ENCODE results near the gene TRAPPC6A.

Gene TRAPPC6A

GRCh38 chr19:45149129-45149528, 28.9 kb downstream of the TRAPPC6A start:
- no peak for ATAC-seq
- no peak for DNase-seq (ENCODE audit: low spot score in 2 of 2)
- Mint-ChIP-seq H3K36me3 (peaks cover under 1% of the 10 kb centered on the region), H3K4me3 (no peak overlapping the region), H3K9me3 (no peaks in the 10 kb centered on the region), H3K4me1 (peaks cover 26% of the 10 kb centered on the region), H3K27ac (no peak overlapping the region)

- Mint-ChIP-seq H3K36me3 (peaks cover 12% of the 10 kb centered on the region), H3K27ac (no peak overlapping the region), H3K4me1 (peaks cover 17% of the 10 kb centered on the region), H3K9me3 (no peaks in the 10 kb centered on the region), H3K4me3 (no peak overlapping the region)
- no peak for ATAC-seq
- DNase-seq (ENCODE audit: low spot score in 2 of 2): no peak
Observed at GRCh38 chr19:45147835-45148676, 30.0 kb downstream of the TRAPPC6A start.

GRCh38 chr19:45146741-45147205, 31.3 kb downstream of the TRAPPC6A start:
- no peak overlapping the region for H3K4me3 Mint-ChIP-seq
- peaks cover 21% of the 10 kb centered on the region for H3K36me3 Mint-ChIP-seq
- no peak for ATAC-seq
- no peak for DNase-seq (ENCODE audit: low spot score in 2 of 2)
- no peak overlapping the region for H3K27ac Mint-ChIP-seq
- H3K4me1 Mint-ChIP-seq: peaks cover 15% of the 10 kb centered on the region
- H3K9me3 Mint-ChIP-seq: no peaks in the 10 kb centered on the region

GRCh38 chr19:45146251-45146650, 31.8 kb downstream of the TRAPPC6A start:
- Mint-ChIP-seq H3K9me3 (no peaks in the 10 kb centered on the region), H3K4me3 (no peak overlapping the region), H3K36me3 (peaks cover 26% of the 10 kb centered on the region), H3K27ac (no peak overlapping the region), H3K4me1 (peaks cover 10% of the 10 kb centered on the region)
- ATAC-seq (no peak), DNase-seq (ENCODE audit: low spot score in 2 of 2) (no peak)

DNA sequence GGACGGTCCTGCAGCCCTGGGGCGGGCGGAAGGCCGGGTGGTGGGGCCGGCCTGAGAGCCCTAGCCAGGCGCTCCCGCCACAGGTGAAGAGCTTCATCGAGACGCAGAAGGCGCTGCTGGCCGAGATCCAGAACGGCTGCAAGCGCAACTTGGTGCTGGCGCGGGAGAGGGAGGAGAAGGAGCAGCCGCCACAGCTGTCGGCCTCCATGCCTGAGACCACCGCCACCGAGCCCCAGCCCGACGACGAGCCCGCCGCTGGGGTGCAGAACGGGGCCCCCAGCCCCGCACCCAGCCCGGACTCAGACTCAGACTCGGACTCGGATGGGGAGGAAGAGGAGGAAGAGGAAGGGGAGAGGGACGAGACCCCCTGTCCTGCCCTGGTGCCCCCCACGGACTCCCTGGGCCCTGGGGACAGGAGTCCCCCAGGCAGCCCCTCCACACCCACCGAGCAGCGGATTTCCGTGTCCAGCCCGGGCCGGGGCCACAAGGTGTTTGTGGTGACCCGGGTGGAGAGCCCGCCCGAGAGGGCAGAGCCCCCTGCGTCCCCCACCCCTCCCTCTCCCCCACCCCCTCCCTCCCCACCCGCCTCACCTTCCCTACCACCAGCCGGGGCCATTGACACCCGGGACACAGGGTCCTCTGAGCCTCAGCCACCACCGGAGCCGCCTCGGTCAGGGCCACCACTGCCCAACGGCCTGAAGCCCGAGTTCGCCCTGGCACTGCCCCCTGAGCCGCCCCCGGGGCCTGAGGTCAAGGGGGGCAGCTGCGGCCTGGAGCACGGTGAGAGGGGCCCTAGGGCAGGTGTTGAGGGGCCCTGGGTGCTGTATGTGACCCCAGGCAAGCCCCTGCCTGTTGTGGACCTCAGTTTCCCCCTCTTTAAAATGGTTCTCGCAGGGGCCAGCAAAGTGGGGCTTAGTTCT, 32.5 kb downstream of the TRAPPC6A start:
- no peak for ATAC-seq
- no peak for DNase-seq (ENCODE audit: low spot score in 2 of 2)
- peaks cover 8% of the 10 kb centered on the region for H3K4me1 Mint-ChIP-seq
- no peak overlapping the region for H3K27ac Mint-ChIP-seq
- H3K9me3 Mint-ChIP-seq: no peaks in the 10 kb centered on the region
- H3K4me3 Mint-ChIP-seq: no peak overlapping the region
- peaks cover 28% of the 10 kb centered on the region for H3K36me3 Mint-ChIP-seq

GRCh38 chr19:45144431-45145269, 33.4 kb downstream of the TRAPPC6A start:
- ATAC-seq: no peak
- Mint-ChIP-seq H3K27ac (no peak overlapping the region), H3K4me3 (no peak overlapping the region), H3K4me1 (peaks cover 8% of the 10 kb centered on the region), H3K36me3 (peaks cover 33% of the 10 kb centered on the region), H3K9me3 (no peaks in the 10 kb centered on the region)
- DNase-seq (ENCODE audit: low spot score in 2 of 2): no peak

GRCh38 chr19:45142726-45143110, 35.3 kb downstream of the TRAPPC6A start:
- Mint-ChIP-seq H3K27ac (peak overlapping the region; percentile 74), H3K36me3 (peaks cover 33% of the 10 kb centered on the region), H3K4me3 (no peak overlapping the region), H3K4me1 (peaks cover 14% of the 10 kb centered on the region), H3K9me3 (no peaks in the 10 kb centered on the region)
- DNase-seq (ENCODE audit: low spot score in 2 of 2) (no peak), ATAC-seq (no peak)

DNA sequence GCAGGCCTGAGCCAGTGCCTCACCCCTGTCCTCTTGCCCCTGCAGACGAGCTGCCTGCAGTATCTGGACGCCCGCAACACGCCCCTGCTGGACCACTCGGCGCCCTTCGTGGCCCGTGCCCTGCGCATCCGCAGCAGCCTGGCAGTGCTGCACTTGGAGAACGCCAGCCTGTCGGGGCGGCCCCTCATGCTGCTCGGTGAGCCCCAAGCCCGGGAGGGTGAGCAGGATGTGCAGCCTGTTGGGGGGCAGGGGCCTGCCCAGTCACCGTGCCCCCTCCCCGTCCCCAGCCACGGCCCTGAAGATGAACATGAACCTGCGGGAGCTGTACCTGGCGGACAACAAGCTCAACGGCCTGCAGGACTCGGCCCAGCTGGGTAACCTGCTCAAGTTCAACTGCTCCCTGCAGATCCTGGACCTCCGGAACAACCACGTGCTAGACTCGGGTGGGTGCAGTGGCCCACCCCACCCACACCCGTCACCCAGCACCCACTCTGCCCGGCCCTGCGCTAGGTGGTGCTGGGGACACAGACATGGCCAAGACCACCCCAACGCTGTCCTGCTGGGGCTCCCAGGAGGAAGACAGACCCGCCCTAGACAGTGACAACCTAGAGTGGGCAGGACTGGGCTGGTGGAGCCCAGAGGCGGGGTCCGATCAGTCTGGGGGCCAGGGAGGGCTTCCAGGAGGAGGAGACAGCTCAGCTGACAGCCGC, 35.9 kb downstream of the TRAPPC6A start:
- H3K36me3 Mint-ChIP-seq: peaks cover 33% of the 10 kb centered on the region
- no peak for ATAC-seq
- H3K4me1 Mint-ChIP-seq: peaks cover 18% of the 10 kb centered on the region
- H3K4me3 Mint-ChIP-seq: no peak overlapping the region
- peak overlapping the region; percentile 74 for H3K27ac Mint-ChIP-seq
- no peaks in the 10 kb centered on the region for H3K9me3 Mint-ChIP-seq
- DNase-seq (ENCODE audit: low spot score in 2 of 2): no peak

DNA sequence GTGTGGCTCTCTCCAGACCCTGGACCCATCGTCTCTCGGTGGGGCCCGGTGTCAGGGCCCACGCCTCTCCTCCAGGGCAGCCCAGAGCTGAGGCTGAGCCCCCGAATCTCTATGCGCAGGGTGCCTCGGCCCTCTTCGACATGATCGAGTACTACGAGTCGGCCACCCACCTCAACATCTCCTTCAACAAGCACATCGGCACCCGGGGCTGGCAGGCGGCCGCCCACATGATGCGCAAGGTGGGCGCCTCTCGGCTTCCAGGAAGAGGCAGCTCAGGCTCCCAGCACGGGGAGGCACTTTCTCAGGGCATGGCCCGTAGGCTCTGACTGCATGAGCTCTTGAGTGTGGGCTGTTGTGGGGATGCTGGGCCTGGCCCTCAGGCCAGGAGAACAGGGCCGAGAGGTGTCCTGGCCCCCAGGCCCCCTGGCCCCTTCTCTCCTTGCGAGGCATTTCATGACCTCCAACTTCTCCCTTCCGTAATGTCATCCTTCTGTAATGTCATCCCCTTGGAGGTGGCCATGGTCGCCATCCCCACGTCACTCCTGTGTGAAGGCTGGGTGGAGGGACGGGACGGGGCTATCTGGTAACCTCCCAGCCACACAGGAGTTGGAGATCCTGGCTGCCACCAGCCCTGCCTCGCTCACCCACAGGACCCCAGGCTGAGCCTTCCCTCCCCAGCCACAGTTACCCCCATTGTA, 36.7 kb downstream of the TRAPPC6A start:
- peaks cover 33% of the 10 kb centered on the region for H3K36me3 Mint-ChIP-seq
- ATAC-seq (no peak), DNase-seq (ENCODE audit: low spot score in 2 of 2) (no peak)
- no peaks in the 10 kb centered on the region for H3K9me3 Mint-ChIP-seq
- H3K27ac Mint-ChIP-seq: no peak overlapping the region
- peaks cover 23% of the 10 kb centered on the region for H3K4me1 Mint-ChIP-seq
- H3K4me3 Mint-ChIP-seq: no peak overlapping the region

DNA sequence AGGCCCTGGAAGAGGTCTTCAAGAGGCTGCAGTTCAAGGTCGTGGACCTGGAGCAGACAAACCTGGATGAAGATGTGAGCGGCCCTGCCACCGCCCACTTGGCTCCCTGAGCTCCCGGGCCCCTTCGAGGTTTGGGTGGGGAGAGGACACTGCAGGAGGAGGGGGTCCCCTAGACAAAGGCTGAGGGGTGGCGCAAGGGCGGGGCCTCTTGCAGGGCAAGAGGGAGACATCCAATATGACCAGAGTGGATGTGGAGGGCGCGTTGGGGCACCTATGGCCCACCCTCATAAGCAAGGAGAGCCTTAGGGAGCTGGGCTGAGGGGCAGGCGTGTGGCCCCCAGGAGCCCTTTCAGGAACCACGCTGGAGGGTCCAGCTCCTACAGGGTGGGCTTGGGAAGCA, 37.5 kb downstream of the TRAPPC6A start:
- Mint-ChIP-seq H3K36me3 (peaks cover 33% of the 10 kb centered on the region), H3K9me3 (no peaks in the 10 kb centered on the region), H3K27ac (no peak overlapping the region), H3K4me1 (peaks cover 23% of the 10 kb centered on the region), H3K4me3 (no peak overlapping the region)
- DNase-seq (ENCODE audit: low spot score in 2 of 2) (no peak), ATAC-seq (no peak)

GRCh38 chr19:45140144-45140503, 37.9 kb downstream of the TRAPPC6A start:
- DNase-seq (ENCODE audit: low spot score in 2 of 2): no peak
- H3K36me3 Mint-ChIP-seq: peaks cover 33% of the 10 kb centered on the region
- no peak overlapping the region for H3K27ac Mint-ChIP-seq
- H3K4me1 Mint-ChIP-seq: peaks cover 23% of the 10 kb centered on the region
- H3K4me3 Mint-ChIP-seq: no peak overlapping the region
- no peaks in the 10 kb centered on the region for H3K9me3 Mint-ChIP-seq
- no peak for ATAC-seq

DNA sequence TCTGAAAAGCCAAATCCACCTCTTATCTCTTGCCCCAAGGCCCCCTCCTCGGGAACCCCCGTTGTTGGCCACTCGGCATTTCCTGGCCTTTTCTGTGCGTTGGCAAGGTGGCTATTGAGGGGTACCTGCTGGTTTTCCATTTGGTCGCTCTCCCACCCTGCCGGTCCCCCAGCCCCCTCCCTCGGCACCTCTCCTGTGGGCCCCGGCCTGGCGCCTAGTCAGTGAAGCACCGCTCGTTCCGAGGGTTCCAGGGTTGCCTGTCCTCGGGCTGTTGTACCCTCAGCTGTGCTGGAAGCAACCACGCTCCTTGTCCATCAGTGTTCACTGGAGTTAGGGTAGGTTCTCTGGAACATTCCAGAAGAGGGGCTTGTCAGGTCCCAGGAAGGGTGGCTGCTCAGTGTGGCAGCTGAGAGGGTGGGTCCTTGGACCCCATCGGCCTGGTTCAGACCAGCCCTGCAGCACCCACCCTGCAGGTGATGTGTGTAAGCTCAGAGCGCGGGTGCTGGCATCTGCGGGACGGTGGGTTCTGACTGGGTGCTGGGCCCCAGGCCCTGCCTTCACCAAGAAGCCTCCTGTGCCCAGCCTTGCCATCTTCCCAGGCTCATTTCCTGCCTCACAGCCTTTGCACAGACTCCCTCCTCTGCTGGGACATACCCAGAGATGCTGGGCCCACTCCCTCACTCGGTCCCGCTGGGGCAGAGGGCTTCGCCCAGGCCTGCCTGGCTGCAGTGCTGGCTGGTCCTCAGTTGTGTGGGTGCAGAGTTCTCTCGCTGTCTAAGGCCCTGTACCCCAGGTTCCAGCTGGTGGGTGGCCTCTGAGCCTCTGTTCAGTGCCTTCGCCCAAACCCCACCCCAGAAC, 38.5 kb downstream of the TRAPPC6A start:
- H3K4me3 Mint-ChIP-seq: no peak overlapping the region

GRCh38 chr19:45138303-45138751, 39.7 kb downstream of the TRAPPC6A start:
- ATAC-seq (no peak), DNase-seq (ENCODE audit: low spot score in 2 of 2) (no peak)
- Mint-ChIP-seq H3K36me3 (peaks cover 24% of the 10 kb centered on the region), H3K4me3 (no peak overlapping the region), H3K4me1 (peaks cover 30% of the 10 kb centered on the region), H3K27ac (peak overlapping the region; percentile 51), H3K9me3 (no peaks in the 10 kb centered on the region)

More for the DNA sequence above, 38.5 kb downstream of the TRAPPC6A start:
- peaks cover 23% of the 10 kb centered on the region for H3K4me1 Mint-ChIP-seq
- no peak for DNase-seq (ENCODE audit: low spot score in 2 of 2)
- peaks cover 33% of the 10 kb centered on the region for H3K36me3 Mint-ChIP-seq
- ATAC-seq: peak; percentile 12
- no peak overlapping the region for H3K27ac Mint-ChIP-seq
- H3K9me3 Mint-ChIP-seq: no peaks in the 10 kb centered on the region

Measured in stimulated activated effector memory CD8-positive, alpha-beta T cell treated with anti-CD3 and anti-CD28 coated beads, Interleukin-12 subunit alpha, Interleukin-12 subunit beta, amount 100 ng/mL, for 72 hours (primary cell).